Naive thymus-derived CD4-positive, alpha-beta T cell (primary cell): ENCODE data around the gene ACTA2. TPM values are rescaled to one million over a fixed set of nuclear protein-coding genes. Genes with fewer than 3 reads are reported as not detected.

Experiments used
- ATAC-seq: fragments of 150-1000 bp; cut with Tn5 transposase; 2 replicates; pipeline ENCODE4 v1.10.0; 2021; ENCODE audit warnings: mild to moderate bottlenecking, moderate library complexity
- CTCF ChIA-PET: fragments of 350-600 bp; sonication (Branson Sonifier 250); formaldehyde crosslinking; loops from one replicate; lab custom pipeline; 2021; ENCODE audit warnings: antibody characterized with exemption; lab: Charles Lee
- POLR2A ChIA-PET: fragments of 350-600 bp; sonication (Branson Sonifier 250); formaldehyde crosslinking; loops from one replicate; lab custom pipeline; 2021; ENCODE audit warnings: antibody characterized with exemption, inconsistent platforms; lab: Charles Lee
- DNase-seq, 9 donors: peaks; one replicate each; pipeline versions ENCODE4 v3.0.0 to v3.0.0-alpha.2; 2020 to 2022; ENCODE audit warnings: mixed read lengths in 1 of 9
- H3K27ac ChIP-seq: one replicate; pipeline ENCODE4 v1.7.0; 2013; ENCODE audit warnings: mild to moderate bottlenecking, low read depth, low read length, moderate library complexity
- H3K27me3 ChIP-seq, 2 donors: one replicate each; pipeline ENCODE4 v1.7.0; 2013; ENCODE audit warnings: low read length in 2 of 2, mild to moderate bottlenecking in 2 of 2, moderate library complexity in 2 of 2; ENCODE audit not compliant: control insufficient read depth in 2 of 2, insufficient read depth in 2 of 2
- H3K36me3 ChIP-seq, 3 experiments: 1 replicate in 2 of 3; 2 replicates in 1 of 3; pipeline ENCODE4 v1.7.0; 2013; ENCODE audit warnings: low read length in 3 of 3, mild to moderate bottlenecking in 3 of 3, moderate library complexity in 1 of 3; ENCODE audit not compliant: insufficient read depth in 3 of 3, control insufficient read depth in 2 of 3
- H3K4me1 ChIP-seq, 2 donors: one replicate each; pipeline ENCODE4 v1.7.0; 2013; ENCODE audit warnings: low read length in 2 of 2, mild to moderate bottlenecking in 2 of 2, moderate library complexity in 1 of 2; ENCODE audit not compliant: control insufficient read depth in 2 of 2, insufficient read depth in 2 of 2
- H3K4me3 ChIP-seq: 2 replicates; pipeline ENCODE4 v1.7.0; 2013; ENCODE audit warnings: mild to moderate bottlenecking, low read length
- H3K9me3 ChIP-seq, 3 experiments: 1 replicate in 2 of 3; 2 replicates in 1 of 3; pipeline ENCODE4 v1.7.0; 2013; ENCODE audit warnings: low read length in 3 of 3; ENCODE audit not compliant: control insufficient read depth in 2 of 3
- H3K27ac Mint-ChIP-seq, 9 donors: one replicate each; pipeline ENCODE4 v1.8.0; 2020 to 2022; ENCODE audit warnings: mixed read lengths in 9 of 9, mild to moderate bottlenecking in 8 of 9, moderate library complexity in 5 of 9, inconsistent platforms in 2 of 9
- H3K27me3 Mint-ChIP-seq, 5 donors: one replicate each; pipeline ENCODE4 v1.8.0; 2021 to 2022; ENCODE audit warnings: mixed read lengths in 5 of 5, mild to moderate bottlenecking in 1 of 5
- H3K36me3 Mint-ChIP-seq, 5 donors: one replicate each; pipeline ENCODE4 v1.8.0; 2020 to 2022; ENCODE audit warnings: mixed read lengths in 5 of 5, mild to moderate bottlenecking in 3 of 5, inconsistent platforms in 1 of 5
- H3K4me1 Mint-ChIP-seq, 7 donors: one replicate each; pipeline ENCODE4 v1.8.0; 2020 to 2022; ENCODE audit warnings: mixed read lengths in 7 of 7, mild to moderate bottlenecking in 3 of 7, inconsistent platforms in 1 of 7
- H3K4me3 Mint-ChIP-seq, 10 donors: one replicate each; pipeline ENCODE4 v1.8.0; 2020 to 2022; ENCODE audit warnings: mild to moderate bottlenecking in 10 of 10, mixed read lengths in 10 of 10, moderate library complexity in 6 of 10, inconsistent platforms in 2 of 10
- H3K9me3 Mint-ChIP-seq, 11 donors: one replicate each; pipeline ENCODE4 v1.8.0; 2020 to 2022; ENCODE audit warnings: mixed read lengths in 11 of 11, mild to moderate bottlenecking in 4 of 11, inconsistent platforms in 1 of 11, moderate library complexity in 1 of 11
- intact Hi-C, 2 donors: fragments of 100-400 bp; cut with micrococcal nuclease; formaldehyde crosslinking; loops; one replicate each; pipeline ENCODE4 v1.15.1; 2023
- polyA plus RNA-seq, 2 donors: library from polyadenylated mRNA; unstranded; fragments of 300-500 nt; fragmentation: Illumina TruSeq; gene quantifications; one replicate each; pipeline ENCODE4 v1.2.3, GENCODE V29; 2021
- total RNA-seq, 6 experiments: library from RNA in 5 of 6; stranded (reverse) in 5 of 6; gene quantifications; 1 replicate in 5 of 6; 2 replicates in 1 of 6; pipeline ENCODE4 v1.2.3 and lab custom pipeline; 2021 to 2026

Gene ACTA2
- total and polyA plus RNA-seq, 7 experiments from 2014 or later, result 0.56 to 12.0 (median 1.3) TPM

- peak overlapping the region in 6 of 9 donors; percentile 0 to 76 (median 64) for H3K27ac Mint-ChIP-seq
- Histone ChIP-seq H3K27ac (no peak overlapping the region), H3K9me3 (peaks cover 0 to 6% (median 0%) of the 10 kb centered on the region in 3 experiments), H3K36me3 (peaks cover 0 to 8% (median 0%) of the 10 kb centered on the region in 3 experiments), H3K27me3 (no peaks in the 10 kb centered on the region), H3K4me1 (peaks cover 29 to 32% of the 10 kb centered on the region in 2 donors), H3K4me3 (no peak overlapping the region)
- peaks cover 36 to 60% (median 52%) of the 10 kb centered on the region in 7 donors for H3K4me1 Mint-ChIP-seq
- DNase-seq (peak in 1 of 9 donors; percentile 8), ATAC-seq (no peak)
- CTCF ChIA-PET, result interaction anchor here (0.7 to 1.8 kb wide), 5 partner anchors 8 to 231 kb away, joined by 3 to 8 read pairs (median 4); no protein-coding TSS in a partner anchor
- H3K36me3 Mint-ChIP-seq, result peaks cover 0 to 24% (median 0%) of the 10 kb centered on the region in 5 donors
- peak overlapping the region in 5 of 10 donors; percentile 5 to 62 (median 40) for H3K4me3 Mint-ChIP-seq
- H3K9me3 Mint-ChIP-seq, result peaks cover 0 to 12% (median 6%) of the 10 kb centered on the region in 11 donors
- H3K27me3 Mint-ChIP-seq, result no peaks in the 10 kb centered on the region
- POLR2A ChIA-PET, result interaction anchor here (0.9 kb wide), 2 partner anchors 12 to 15 kb away, joined by 3 to 4 read pairs; no protein-coding TSS in a partner anchor
- intact Hi-C loops, result loop anchor here in 1 of 2 donors (2.0 kb wide), 1 partner anchor 14 kb away; no protein-coding TSS in a partner anchor
Observed at GRCh38 chr10:88986549-88987242, 34.1 kb upstream of the ACTA2 start.

GRCh38 chr10:88984525-88984924 is 32.0 kb upstream of the ACTA2 start:
- Histone ChIP-seq H3K27me3 (no peaks in the 10 kb centered on the region), H3K4me1 (peaks cover 22 to 23% of the 10 kb centered on the region in 2 donors), H3K9me3 (peaks cover 0 to 6% (median 0%) of the 10 kb centered on the region in 3 experiments), H3K4me3 (no peak overlapping the region), H3K27ac (no peak overlapping the region), H3K36me3 (no peaks in the 10 kb centered on the region)
- peaks cover 25 to 49% (median 35%) of the 10 kb centered on the region in 7 donors for H3K4me1 Mint-ChIP-seq
- H3K27me3 Mint-ChIP-seq, result no peaks in the 10 kb centered on the region
- H3K4me3 Mint-ChIP-seq, result no peak overlapping the region
- POLR2A ChIA-PET, result no interaction called here
- peaks cover 0 to 24% (median 0%) of the 10 kb centered on the region in 5 donors for H3K36me3 Mint-ChIP-seq
- peak overlapping the region in 2 of 9 donors; percentile 5 to 29 for H3K27ac Mint-ChIP-seq
- ATAC-seq (no peak), DNase-seq (no peak)
- intact Hi-C loops, result loop anchor here in 1 of 2 donors (1.0 kb wide), 1 partner anchor 9 kb away; no protein-coding TSS in a partner anchor
- CTCF ChIA-PET, result no interaction called here
- H3K9me3 Mint-ChIP-seq, result peaks cover 0 to 12% (median 6%) of the 10 kb centered on the region in 11 donors

- Mint-ChIP-seq H3K9me3 (peaks cover 0 to 12% (median 6%) of the 10 kb centered on the region in 11 donors), H3K4me3 (no peak overlapping the region), H3K4me1 (peaks cover 19 to 47% (median 29%) of the 10 kb centered on the region in 7 donors), H3K27ac (no peak overlapping the region), H3K36me3 (peaks cover 0 to 24% (median 0%) of the 10 kb centered on the region in 5 donors), H3K27me3 (peaks cover 0 to 3% (median 0%) of the 10 kb centered on the region in 5 donors)
- intact Hi-C loops, result loop anchor here in 1 of 2 donors (1.0 kb wide), 1 partner anchor 9 kb away; no protein-coding TSS in a partner anchor
- Histone ChIP-seq H3K4me3 (no peak overlapping the region), H3K4me1 (peaks cover 19% of the 10 kb centered on the region in 2 donors), H3K9me3 (peaks cover 0 to 6% (median 0%) of the 10 kb centered on the region in 3 experiments), H3K27me3 (no peaks in the 10 kb centered on the region), H3K27ac (no peak overlapping the region), H3K36me3 (no peaks in the 10 kb centered on the region)
- ATAC-seq (no peak), DNase-seq (no peak)
- CTCF ChIA-PET, result no interaction called here
- POLR2A ChIA-PET, result no interaction called here
Observed at GRCh38 chr10:88983939-88984338, 31.4 kb upstream of the ACTA2 start.

GRCh38 chr10:88983206-88983605 is 30.6 kb upstream of the ACTA2 start:
- H3K36me3 Mint-ChIP-seq, result peaks cover 0 to 24% (median 0%) of the 10 kb centered on the region in 5 donors
- Histone ChIP-seq H3K27ac (no peak overlapping the region), H3K36me3 (no peaks in the 10 kb centered on the region), H3K4me1 (peaks cover 13 to 14% of the 10 kb centered on the region in 2 donors), H3K9me3 (peaks cover 0 to 6% (median 0%) of the 10 kb centered on the region in 3 experiments), H3K4me3 (no peak overlapping the region), H3K27me3 (no peaks in the 10 kb centered on the region)
- H3K27ac Mint-ChIP-seq, result no peak overlapping the region
- peaks cover 0 to 12% (median 6%) of the 10 kb centered on the region in 11 donors for H3K9me3 Mint-ChIP-seq
- peaks cover 16 to 40% (median 22%) of the 10 kb centered on the region in 7 donors for H3K4me1 Mint-ChIP-seq
- CTCF ChIA-PET, result interaction anchor here (1.4 kb wide), 1 partner anchor 48 kb away, joined by 4 read pairs; no protein-coding TSS in a partner anchor
- no peak for DNase-seq
- H3K27me3 Mint-ChIP-seq, result peaks cover 0 to 3% (median 0%) of the 10 kb centered on the region in 5 donors
- POLR2A ChIA-PET, result interaction anchor here (1.0 to 1.9 kb wide), 2 partner anchors 8 to 10 kb away, joined by 3 to 5 read pairs; partner anchors contain the start of gene FAS
- intact Hi-C loops, result no loop called here
- peak; percentile 58 for ATAC-seq
- H3K4me3 Mint-ChIP-seq, result no peak overlapping the region

- peaks cover 6% of the 10 kb centered on the region in 2 donors for H3K4me1 ChIP-seq
- Mint-ChIP-seq H3K4me1 (peaks cover 7 to 32% (median 16%) of the 10 kb centered on the region in 7 donors), H3K9me3 (peaks cover 0 to 7% (median 5%) of the 10 kb centered on the region in 11 donors), H3K4me3 (no peak overlapping the region), H3K27me3 (peaks cover 0 to 3% (median 0%) of the 10 kb centered on the region in 5 donors), H3K27ac (no peak overlapping the region), H3K36me3 (peaks cover 0 to 18% (median 0%) of the 10 kb centered on the region in 5 donors)
- no peak overlapping the region for H3K4me3 ChIP-seq
- H3K27ac ChIP-seq, result no peak overlapping the region
- ATAC-seq, result no peak
- H3K9me3 ChIP-seq, result peaks cover 0 to 6% (median 0%) of the 10 kb centered on the region in 3 experiments
- intact Hi-C loops, result no loop called here
- CTCF ChIA-PET, result interaction anchor here (1.4 kb wide), 1 partner anchor 48 kb away, joined by 4 read pairs; no protein-coding TSS in a partner anchor
- H3K36me3 ChIP-seq, result no peaks in the 10 kb centered on the region
- DNase-seq, result no peak
- POLR2A ChIA-PET, result interaction anchor here (0.7 to 1.9 kb wide), 3 partner anchors 9 to 19 kb away, joined by 3 to 5 read pairs (median 3); partner anchors contain the start of gene FAS
- no peaks in the 10 kb centered on the region for H3K27me3 ChIP-seq
Observed at GRCh38 chr10:88982366-88982765, 29.8 kb upstream of the ACTA2 start.

- ChIA-PET CTCF (interaction anchor here (0.6 kb wide), 1 partner anchor 11 kb away, joined by 3 read pairs; no protein-coding TSS in a partner anchor), POLR2A (interaction anchor here (1.9 kb wide), 1 partner anchor 10 kb away, joined by 5 read pairs; the partner anchor contains the start of gene FAS)
- ATAC-seq, result no peak
- Mint-ChIP-seq H3K27ac (no peak overlapping the region), H3K36me3 (peaks cover 0 to 14% (median 0%) of the 10 kb centered on the region in 5 donors), H3K4me1 (peaks cover 2 to 27% (median 13%) of the 10 kb centered on the region in 7 donors), H3K4me3 (no peak overlapping the region), H3K9me3 (peaks cover 0 to 4% (median 3%) of the 10 kb centered on the region in 11 donors), H3K27me3 (peaks cover 0 to 3% (median 0%) of the 10 kb centered on the region in 5 donors)
- Histone ChIP-seq H3K27me3 (no peaks in the 10 kb centered on the region), H3K9me3 (peaks cover 0 to 2% (median 0%) of the 10 kb centered on the region in 3 experiments), H3K4me1 (no peaks in the 10 kb centered on the region), H3K4me3 (no peak overlapping the region), H3K27ac (no peak overlapping the region), H3K36me3 (no peaks in the 10 kb centered on the region)
- intact Hi-C loops, result no loop called here
- no peak for DNase-seq
Observed at GRCh38 chr10:88981435-88981834, 28.9 kb upstream of the ACTA2 start.
